Loucy (cell line): ENCODE data around the gene KATNB1.

Experiments used
- H2AFZ ChIP-seq: fragments of 200-600 bp; sonication (generic); 2 replicates; pipeline ENCODE4 v1.6.0; 2016; ENCODE audit warnings: antibody characterized with exemption, mild to moderate bottlenecking, low read length, moderate library complexity
- H3F3A ChIP-seq: fragments of 200-600 bp; 2 replicates; pipeline ENCODE4 v1.6.0; 2016; ENCODE audit warnings: antibody characterized with exemption, low read depth, mild to moderate bottlenecking
- H3K27me3 ChIP-seq: fragments of 200-600 bp; sonication (generic); 2 replicates; pipeline ENCODE4 v1.6.1; 2014; ENCODE audit warnings: low read length, mild to moderate bottlenecking; ENCODE audit not compliant: insufficient read depth, poor library complexity, severe bottlenecking
- H3K36me3 ChIP-seq: fragments of 200-600 bp; sonication (generic); 2 replicates; pipeline ENCODE4 v1.6.1; 2016; ENCODE audit warnings: low read length; ENCODE audit not compliant: insufficient read depth
- H3K4me1 ChIP-seq: fragments of 200-600 bp; sonication (generic); 2 replicates; pipeline ENCODE4 v1.5.1; 2014; ENCODE audit warnings: low read length, mild to moderate bottlenecking; ENCODE audit not compliant: insufficient read depth, poor library complexity, severe bottlenecking
- H3K4me2 ChIP-seq: fragments of 200-600 bp; sonication (generic); 2 replicates; pipeline ENCODE4 v1.6.0; 2014; ENCODE audit warnings: antibody characterized with exemption, low read length, low read depth, mild to moderate bottlenecking; ENCODE audit not compliant: poor library complexity, severe bottlenecking
- H3K4me3 ChIP-seq: fragments of 200-600 bp; sonication (generic); 2 replicates; pipeline ENCODE4 v1.5.1; 2014; ENCODE audit warnings: low read length, mild to moderate bottlenecking, mixed read lengths; ENCODE audit not compliant: poor library complexity, severe bottlenecking
- H3K79me2 ChIP-seq: fragments of 200-600 bp; sonication (generic); 2 replicates; pipeline ENCODE4 v1.6.1; 2014; ENCODE audit warnings: low read length; ENCODE audit not compliant: insufficient read depth
- H3K9ac ChIP-seq: fragments of 200-600 bp; sonication (generic); 2 replicates; pipeline ENCODE4 v1.6.0; 2014; ENCODE audit warnings: mild to moderate bottlenecking, low read depth, low read length, moderate library complexity; ENCODE audit not compliant: poor library complexity, severe bottlenecking
- H3K9me2 ChIP-seq: fragments of 200-600 bp; sonication (generic); replicated peaks from 2 replicates; pipeline ENCODE4 v1.6.1; 2016; ENCODE audit warnings: low read depth, low read length, mixed read lengths
- H3K9me3 ChIP-seq: fragments of 200-600 bp; sonication (generic); 2 replicates; pipeline ENCODE4 v1.6.1; 2014; ENCODE audit warnings: mild to moderate bottlenecking, antibody characterized with exemption, low read length, low read depth; ENCODE audit not compliant: insufficient read depth
- H4K20me1 ChIP-seq: fragments of 200-600 bp; sonication (generic); 2 replicates; pipeline ENCODE4 v1.6.0; 2014; ENCODE audit warnings: antibody characterized with exemption, low read length, mild to moderate bottlenecking; ENCODE audit not compliant: insufficient read depth, poor library complexity, severe bottlenecking
- EZH2phosphoT487 ChIP-seq: fragments of 200-600 bp; IDR thresholded peaks from 2 replicates; pipeline ENCODE4 v1.6.1; 2018; ENCODE audit warnings: antibody characterized with exemption, mild to moderate bottlenecking, moderate library complexity, borderline replicate concordance
- TF ChIP-seq, protein P1 (sequence below): fragments of 200-600 bp; sonication (generic); conservative IDR thresholded peaks from 2 replicates; pipeline ENCODE4 v1.5.1; 2014; ENCODE audit warnings: mild to moderate bottlenecking, antibody characterized with exemption, low read length

KATNB1 gene

DNA sequence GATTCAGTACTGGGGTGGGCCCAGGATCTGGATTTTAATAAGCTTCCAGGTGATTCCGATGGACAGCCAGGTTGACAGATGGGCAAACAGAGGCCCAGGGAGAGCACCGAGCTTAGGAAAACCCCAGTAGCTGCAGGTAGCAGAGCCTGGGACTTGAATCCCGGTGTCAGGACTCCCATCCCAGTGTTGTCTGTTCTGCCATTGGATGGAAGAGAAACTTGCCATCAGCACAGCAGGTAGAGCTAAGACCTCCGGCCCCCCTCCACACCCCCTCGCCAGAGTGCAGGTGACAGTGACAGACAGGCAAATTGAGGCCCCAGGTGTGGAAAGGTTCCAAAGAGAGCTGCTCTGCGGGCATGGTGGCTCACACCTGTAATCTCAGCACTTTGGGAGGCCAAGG is 12.4 kb downstream of the KATNB1 start:
- Histone ChIP-seq H3K9me2 (no peaks in the 10 kb centered on the region), H3K4me3 (no peak overlapping the region), H3K4me1 (no peaks in the 10 kb centered on the region), H2AFZ (no peak overlapping the region), H3K4me2 (no peak overlapping the region), H3K36me3 (peaks cover 13% of the 10 kb centered on the region; the same call in 1 of the 2 replicates), H3K27me3 (no peaks in the 10 kb centered on the region), H3F3A (no peaks in the 10 kb centered on the region), H3K9ac (no peak overlapping the region), H3K79me2 (no peaks in the 10 kb centered on the region), H3K9me3 (no peaks in the 10 kb centered on the region), H4K20me1 (no peaks in the 10 kb centered on the region)
- TF ChIP-seq, protein P1, sequence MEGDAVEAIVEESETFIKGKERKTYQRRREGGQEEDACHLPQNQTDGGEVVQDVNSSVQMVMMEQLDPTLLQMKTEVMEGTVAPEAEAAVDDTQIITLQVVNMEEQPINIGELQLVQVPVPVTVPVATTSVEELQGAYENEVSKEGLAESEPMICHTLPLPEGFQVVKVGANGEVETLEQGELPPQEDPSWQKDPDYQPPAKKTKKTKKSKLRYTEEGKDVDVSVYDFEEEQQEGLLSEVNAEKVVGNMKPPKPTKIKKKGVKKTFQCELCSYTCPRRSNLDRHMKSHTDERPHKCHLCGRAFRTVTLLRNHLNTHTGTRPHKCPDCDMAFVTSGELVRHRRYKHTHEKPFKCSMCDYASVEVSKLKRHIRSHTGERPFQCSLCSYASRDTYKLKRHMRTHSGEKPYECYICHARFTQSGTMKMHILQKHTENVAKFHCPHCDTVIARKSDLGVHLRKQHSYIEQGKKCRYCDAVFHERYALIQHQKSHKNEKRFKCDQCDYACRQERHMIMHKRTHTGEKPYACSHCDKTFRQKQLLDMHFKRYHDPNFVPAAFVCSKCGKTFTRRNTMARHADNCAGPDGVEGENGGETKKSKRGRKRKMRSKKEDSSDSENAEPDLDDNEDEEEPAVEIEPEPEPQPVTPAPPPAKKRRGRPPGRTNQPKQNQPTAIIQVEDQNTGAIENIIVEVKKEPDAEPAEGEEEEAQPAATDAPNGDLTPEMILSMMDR, result no peak
- TF ChIP-seq EZH2phosphoT487, result no peak

DNA sequence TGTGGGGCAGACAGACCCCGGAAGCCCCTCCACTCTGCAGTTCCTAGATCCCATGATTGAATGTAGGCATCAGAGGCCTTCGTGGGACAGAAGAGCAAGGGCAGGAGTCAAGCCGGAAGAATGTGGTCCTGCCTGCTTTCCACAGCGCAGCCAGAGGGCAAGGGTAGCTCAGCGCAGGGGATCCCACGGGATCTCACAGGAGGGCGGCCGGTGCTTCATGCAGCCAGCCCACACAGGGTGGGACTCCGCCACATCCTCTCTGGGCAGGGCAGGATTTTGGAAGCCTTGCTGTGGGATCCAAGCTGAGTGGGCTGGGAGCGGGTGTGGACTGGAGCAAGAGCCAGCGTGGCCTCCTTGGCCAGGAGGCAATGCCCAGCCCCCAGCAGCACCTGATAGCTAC is 13.0 kb downstream of the KATNB1 start:
- H3K9me3 ChIP-seq, result no peaks in the 10 kb centered on the region
- no peaks in the 10 kb centered on the region for H3K9me2 ChIP-seq
- peaks cover 17% of the 10 kb centered on the region; the same call in 1 of the 2 replicates for H3K36me3 ChIP-seq
- H3K4me1 ChIP-seq, result no peaks in the 10 kb centered on the region
- TF ChIP-seq, protein P1, result no peak
- TF ChIP-seq EZH2phosphoT487, result no peak
- no peaks in the 10 kb centered on the region for H3F3A ChIP-seq
- no peaks in the 10 kb centered on the region for H4K20me1 ChIP-seq
- H3K27me3 ChIP-seq, result no peaks in the 10 kb centered on the region
- H3K9ac ChIP-seq, result no peak overlapping the region
- H2AFZ ChIP-seq, result no peak overlapping the region
- H3K4me2 ChIP-seq, result no peak overlapping the region
- no peak overlapping the region for H3K4me3 ChIP-seq
- H3K79me2 ChIP-seq, result no peaks in the 10 kb centered on the region

DNA sequence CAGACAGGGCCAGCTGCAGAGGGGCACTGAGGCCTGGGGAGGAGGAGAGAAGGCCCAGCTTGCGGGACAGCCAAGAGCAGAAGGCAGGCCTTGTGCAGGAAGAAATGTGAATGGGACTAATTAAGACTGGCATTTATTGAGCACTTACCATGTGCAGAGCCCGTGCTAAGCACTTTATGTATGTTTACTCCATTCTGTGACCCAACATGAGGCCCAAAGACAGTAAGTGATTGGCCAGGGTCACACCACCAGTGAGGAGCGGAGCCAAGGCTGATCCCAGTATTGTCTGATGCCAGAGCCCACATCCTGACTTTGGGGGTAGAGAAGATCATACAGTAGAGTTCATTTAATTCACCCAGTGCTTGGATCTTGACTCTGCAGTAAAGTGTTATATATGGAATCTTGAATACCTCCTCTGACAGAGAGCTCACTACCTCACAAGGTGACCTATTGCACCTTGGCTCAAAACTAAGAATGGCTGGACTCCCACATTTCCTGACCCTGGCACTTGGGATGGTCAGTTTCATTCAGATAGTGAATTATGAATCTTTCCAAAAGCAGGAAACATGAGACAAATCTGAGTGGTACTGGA is 13.6 kb downstream of the KATNB1 start:
- H3K4me2 ChIP-seq, result no peak overlapping the region
- no peaks in the 10 kb centered on the region for H3K4me1 ChIP-seq
- H3K27me3 ChIP-seq, result no peaks in the 10 kb centered on the region
- H2AFZ ChIP-seq, result no peak overlapping the region
- no peak overlapping the region for H3K9ac ChIP-seq
- no peaks in the 10 kb centered on the region for H3K79me2 ChIP-seq
- no peak overlapping the region for H3K4me3 ChIP-seq
- no peaks in the 10 kb centered on the region for H4K20me1 ChIP-seq
- H3F3A ChIP-seq, result no peaks in the 10 kb centered on the region
- TF ChIP-seq, protein P1, result no peak
- no peak for TF ChIP-seq EZH2phosphoT487
- H3K9me3 ChIP-seq, result no peaks in the 10 kb centered on the region
- peaks cover 17% of the 10 kb centered on the region; the same call in 1 of the 2 replicates for H3K36me3 ChIP-seq
- no peaks in the 10 kb centered on the region for H3K9me2 ChIP-seq
